HepG2 (cell line): Measurements from ENCODE around the gene SEC63. TPM values are rescaled to one million over a fixed set of nuclear protein-coding genes. Genes with fewer than 3 reads are reported as not detected.

ENCODE experiments used
- ATAC-seq: fragments of 200-7000 bp; cut with Tn5 transposase; 3 replicates; pipeline ENCODE4 v1.9.1; 2020; ENCODE audit warnings: mild to moderate bottlenecking, moderate library complexity
- BruUV-seq: library from RNA; stranded (reverse); fragments of 400-500 nt; replicated peaks from 2 replicates; lab custom pipeline; 2021; lab: Mats Ljungman, UMichigan
- CTCF ChIA-PET: fragments of 300-600 bp; formaldehyde crosslinking; extraction: SDS; loops from one replicate; lab custom pipeline; 2021; ENCODE audit warnings: low total read pairs, inconsistent platforms, low intra/inter-chr PET ratio; lab: Yijun Ruan, JAX
- POLR2A ChIA-PET: fragments of 350-600 bp; sonication (Branson Sonifier 250); formaldehyde crosslinking; loops from one replicate; lab custom pipeline; 2020; ENCODE audit warnings: antibody characterized with exemption, inconsistent platforms; lab: Yijun Ruan, JAX
- DNase-seq: peaks from one replicate; pipeline ENCODE4 v3.0.0-alpha.2; 2015; ENCODE audit warnings: low spot score
- FAIRE-seq: peaks from 3 replicates; lab custom pipeline; 2011; peaks lifted over from hg19 to GRCh38; lab: Jason Lieb, UNC
- H2AFZ ChIP-seq: one replicate; pipeline ENCODE4 v1.6.1; 2011; ENCODE audit warnings: low read length, inconsistent platforms
- H3K27ac ChIP-seq: fragments of 300-600 bp; 3 replicates; pipeline ENCODE4 v1.8.0; 2011; ENCODE audit warnings: mixed run types, mild to moderate bottlenecking, mixed read lengths, low read length, inconsistent platforms; ENCODE audit not compliant: insufficient read depth; ENCODE audit errors: extremely low read length
- H3K27me3 ChIP-seq, 2 experiments: fragments of 200-600 bp in 1 of 2; 2 replicates in 1 of 2; 3 replicates in 1 of 2; pipeline versions ENCODE4 v1.6.0 to v1.8.0; 2011; ENCODE audit warnings: low read length in 2 of 2, mild to moderate bottlenecking in 2 of 2, moderate library complexity in 2 of 2, inconsistent platforms in 1 of 2; ENCODE audit not compliant: insufficient read depth in 2 of 2, control insufficient read depth in 1 of 2
- H3K36me3 ChIP-seq, 2 experiments: fragments of 200-600 bp in 1 of 2; replicated peaks in 1 of 2; 2 replicates in 1 of 2; 3 replicates in 1 of 2; pipeline versions ENCODE4 v1.5.1 to v1.8.0; 2011; ENCODE audit warnings: low read length in 2 of 2, inconsistent platforms in 1 of 2; ENCODE audit not compliant: insufficient read depth in 2 of 2, control insufficient read depth in 1 of 2
- H3K4me1 ChIP-seq: 2 replicates; pipeline ENCODE4 v1.5.1; 2012; ENCODE audit warnings: low read length, inconsistent platforms; ENCODE audit not compliant: insufficient read depth
- H3K4me2 ChIP-seq: 2 replicates; pipeline ENCODE4 v1.6.0; 2011; ENCODE audit warnings: low read depth, low read length, inconsistent platforms
- H3K4me3 ChIP-seq, 3 experiments: fragments of 200-600 bp in 1 of 3; sonication (generic), shearing (Covaris generic) in 1 of 3; replicated peaks in 1 of 3; 2 replicates each; pipeline ENCODE4 v1.5.1; 2011 to 2016; ENCODE audit warnings: low read length in 3 of 3, inconsistent platforms in 2 of 3, low read depth in 2 of 3, mild to moderate bottlenecking in 2 of 3, control low read depth in 1 of 3, mixed read lengths in 1 of 3; ENCODE audit not compliant: insufficient read depth in 1 of 3
- H3K79me2 ChIP-seq: one replicate; pipeline ENCODE4 v1.6.1; 2011; ENCODE audit warnings: low read length, inconsistent platforms; ENCODE audit not compliant: insufficient read depth
- H3K9ac ChIP-seq: 2 replicates; pipeline ENCODE4 v1.6.0; 2011; ENCODE audit warnings: mild to moderate bottlenecking, low read depth, low read length, inconsistent platforms; ENCODE audit not compliant: insufficient read depth
- H3K9me3 ChIP-seq: 2 replicates; pipeline ENCODE4 v1.5.1; 2012; ENCODE audit warnings: mild to moderate bottlenecking, low read length
- H4K20me1 ChIP-seq: 2 replicates; pipeline ENCODE4 v1.6.0; 2011; ENCODE audit warnings: inconsistent platforms, mild to moderate bottlenecking, low read length, moderate library complexity; ENCODE audit not compliant: insufficient read depth
- BCLAF1 ChIP-seq: fragments of 450-650 bp; IDR thresholded peaks from 2 replicates; pipeline ENCODE4 v1.6.1; 2017; ENCODE audit warnings: mild to moderate bottlenecking
- IRX3 ChIP-seq: sonication (generic); formaldehyde crosslinking; IDR thresholded peaks from 2 replicates; pipeline ENCODE4 v1.8.1; 2023; ENCODE audit warnings: mild to moderate bottlenecking, low read depth, missing genetic modification reagents, borderline replicate concordance
- ISL2 ChIP-seq: sonication (generic); formaldehyde crosslinking; IDR thresholded peaks from 2 replicates; pipeline ENCODE4 v1.5.0; 2020; ENCODE audit warnings: missing genetic modification reagents
- MED8 ChIP-seq: sonication (generic); formaldehyde crosslinking; IDR thresholded peaks from 2 replicates; pipeline ENCODE4 v1.8.1; 2023; ENCODE audit warnings: mild to moderate bottlenecking, missing genetic modification reagents; ENCODE audit not compliant: insufficient replicate concordance
- POGK ChIP-seq: sonication (generic); formaldehyde crosslinking; conservative IDR thresholded peaks from 2 replicates; pipeline ENCODE4 v1.8.0; 2022; ENCODE audit warnings: mild to moderate bottlenecking, moderate library complexity, missing genetic modification reagents
- RARA ChIP-seq: IDR thresholded peaks from 2 replicates; pipeline ENCODE4 v1.6.1; 2016; ENCODE audit warnings: missing genetic modification reagents, missing compliant biosample characterization
- SOX5 ChIP-seq: IDR thresholded peaks from 2 replicates; pipeline ENCODE4 v1.6.1; 2016; ENCODE audit warnings: borderline replicate concordance
- U2AF1 ChIP-seq: fragments of 200-400 bp; formaldehyde crosslinking; optimal IDR thresholded peaks from 2 replicates; pipeline ENCODE3; 2017; ENCODE audit warnings: mild to moderate bottlenecking, low read depth, low read length
- ZFP41 ChIP-seq: sonication (generic); formaldehyde crosslinking; IDR thresholded peaks from 2 replicates; pipeline ENCODE4 v1.4.0; 2020; ENCODE audit warnings: mild to moderate bottlenecking, missing genetic modification reagents, borderline replicate concordance
- ZMYM3 ChIP-seq: sonication (generic); formaldehyde crosslinking; IDR thresholded peaks from 2 replicates; pipeline ENCODE4 v1.5.1; 2020; ENCODE audit warnings: mild to moderate bottlenecking, missing genetic modification reagents
- WGBS: methylation state at CpG from one replicate; pipeline ENCODE4 v1.1.6; 2017; ENCODE audit warnings: low lambda C conversion rate; 5-methylcytosine and 5-hydroxymethylcytosine counted together
- in situ Hi-C: cut with HindIII; loops from 2 replicates; pipeline ENCODE4 v1.10.0; 2017; ENCODE audit warnings: low pct_unique_long_range_greater_than_20kb; ENCODE audit not compliant: extremely low pct_ligation_motif_present
- intact Hi-C: fragments of 100-400 bp; cut with micrococcal nuclease; formaldehyde crosslinking; loops from one replicate; pipeline ENCODE4 v1.10.0; 2022; ENCODE audit not compliant: unreplicated experiment
- polyA plus RNA-seq, 8 experiments: library from polyadenylated mRNA; depleted of rRNA in 3 of 8; stranded (reverse) in 7 of 8; unstranded in 1 of 8; fragments of >200 nt; fragmentation: Illumina TruSeq in 4 of 8; extraction: Trizol in 4 of 8; gene quantifications; 2 replicates each; pipeline versions ENCODE4 v1.2.1 to v1.2.3, GENCODE V29; 2011 to 2016; ENCODE audit warnings: low read depth in 4 of 8, missing spikeins in 1 of 8, mixed read lengths in 1 of 8; ENCODE audit not compliant: insufficient read depth in 1 of 8
- total RNA-seq, 5 experiments: library from RNA; depleted of rRNA; stranded (reverse); fragments of >200 nt; fragmentation: Illumina TruSeq; extraction: Trizol; gene quantifications; 2 replicates each; pipeline ENCODE4 v1.2.3, GENCODE V29; 2016; ENCODE audit warnings: low read depth in 1 of 5

SEC63 gene
- total and polyA plus RNA-seq, 2 of the 13 experiments (the other 11 are each of a cell fraction or from before 2014, with no cell fraction given), result 20.2 to 45.9 TPM

- H3K9ac ChIP-seq, result no peak overlapping the region
- TF ChIP-seq POGK (CRISPR knock-in tag) (no peak), IRX3 (CRISPR knock-in tag) (no peak), U2AF1 (no peak), ZFP41 (CRISPR knock-in tag) (no peak), ZMYM3 (CRISPR knock-in tag) (no peak), RARA (no peak), SOX5 (CRISPR knock-in tag) (no peak), ISL2 (CRISPR knock-in tag) (no peak), BCLAF1 (no peak), MED8 (CRISPR knock-in tag) (no peak)
- no peaks in the 10 kb centered on the region for H4K20me1 ChIP-seq
- DNase-seq (no peak), ATAC-seq (no peak), FAIRE-seq (no peak)
- ChIA-PET POLR2A (no interaction called here), CTCF (no interaction called here)
- WGBS, result 77% methylated on average over 3 of the region's 3 CpGs
- H3K27ac ChIP-seq, result no peak overlapping the region
- H3K9me3 ChIP-seq, result no peaks in the 10 kb centered on the region
- no peaks in the 10 kb centered on the region for H3K36me3 ChIP-seq
- H3K4me1 ChIP-seq, result no peaks in the 10 kb centered on the region
- H3K27me3 ChIP-seq, result no peaks in the 10 kb centered on the region; a peak in 1 of 5 replicates
- in situ Hi-C loops, result loop anchor here (25.0 kb wide), 1 partner anchor 524 kb away; no protein-coding TSS in a partner anchor
- no peak overlapping the region for H3K4me3 ChIP-seq
- no peak overlapping the region for H3K4me2 ChIP-seq
- BruUV-seq, result no TSS peak
- intact Hi-C loops, result no loop called here
- no peaks in the 10 kb centered on the region for H3K79me2 ChIP-seq
- H2AFZ ChIP-seq, result no peak overlapping the region
These were observed 30.6 kb upstream of the SEC63 start for GRCh38 chr6:107988570-107988969.
